ENCODE measurements around the gene RAX. TPM values are rescaled to one million over a fixed set of nuclear protein-coding genes. Genes with fewer than 3 reads are reported as not detected.

The RAX gene
- total and polyA plus RNA-seq, 2 of the 8 experiments (the other 6 are each of a cell fraction or from before 2014, with no cell fraction given): 0.12 to 0.52 TPM

- TF ChIP-seq RAD21 (IDR thresholded peaks at IDR 0.05 in 1 of 2, conservative IDR thresholded peaks at IDR 0.05 in 1 of 2; ENCODE audit: low read depth in 2 of 2, low read length in 2 of 2) (peak in 1 of 2 experiments; percentile 20; a peak in 1 of 4 replicates), CBX5 (IDR thresholded peaks at IDR 0.05; ENCODE audit: low read depth, low read length) (no peak)
- Histone ChIP-seq H3K36me3 (ENCODE audit: control insufficient read depth in 2 of 4, insufficient read depth in 4 of 4, low read length in 3 of 4) (no peaks in the 10 kb centered on the region), H3K4me3 (ENCODE audit: extremely low read depth in 1 of 4, insufficient read depth in 2 of 4, low read depth in 3 of 4, low read length in 4 of 4) (peak within 1 kb of the TSS; percentile 45 to 71 (median 56)), H3K27me3 (replicated peaks in 1 of 4; ENCODE audit: control insufficient read depth in 3 of 4, extremely low read depth in 1 of 4, insufficient read depth in 3 of 4, low read length in 3 of 4) (peaks cover 46 to 66% (median 55%) of the 10 kb centered on the region in 4 experiments), H4K20me1 (replicated peaks in 1 of 2; ENCODE audit: control insufficient read depth in 1 of 2, insufficient read depth in 2 of 2, low read length in 2 of 2) (peaks cover 0 to 2% of the 10 kb centered on the region in 2 experiments), H4K5ac (ENCODE audit: insufficient read length, low read depth, low read length) (no peak within 1 kb of the TSS), H2BK120ac (replicated peaks; ENCODE audit: low read depth, low read length) (no peak within 1 kb of the TSS), H2AK5ac (ENCODE audit: low read depth, low read length) (no peak within 1 kb of the TSS; the same call in 1 of the 2 replicates), H2AFZ (ENCODE audit: low read length) (peak within 1 kb of the TSS; percentile 36), H3K9me3 (ENCODE audit: insufficient read depth in 2 of 2, low read depth in 1 of 2, low read length in 1 of 2) (no peaks in the 10 kb centered on the region), H3K56ac (replicated peaks; ENCODE audit: insufficient read length, low read depth, low read length) (no peak within 1 kb of the TSS), H3K14ac (ENCODE audit: insufficient read length) (no peak within 1 kb of the TSS), H3K23me2 (ENCODE audit: low read depth, low read length) (peaks cover 16% of the 10 kb centered on the region), H3K79me2 (ENCODE audit: control insufficient read depth in 1 of 2, insufficient read depth in 2 of 2, low read length in 2 of 2) (no peaks in the 10 kb centered on the region), H2BK20ac (ENCODE audit: low read length) (no peak within 1 kb of the TSS), H3K18ac (ENCODE audit: extremely low read depth, low read length) (no peak within 1 kb of the TSS; the same call in 1 of the 2 replicates), H2BK15ac (ENCODE audit: low read length) (0 out of 2 replicates have a peak within 1 kb of the TSS, but pooled peaks have one; percentile 20), H4K91ac (replicated peaks; ENCODE audit: insufficient read length, low read length) (no peak within 1 kb of the TSS), H3K4ac (replicated peaks; ENCODE audit: insufficient read length, low read depth, low read length) (no peak within 1 kb of the TSS), H3K4me1 (replicated peaks in 1 of 4; ENCODE audit: control insufficient read depth in 3 of 4, insufficient read depth in 4 of 4, low read length in 3 of 4) (peaks cover 0 to 14% (median 7%) of the 10 kb centered on the region in 4 experiments; a peak in 5 of 7 replicates), H3K4me2 (ENCODE audit: insufficient read depth in 1 of 2, low read depth in 2 of 2, low read length in 2 of 2) (peak within 1 kb of the TSS; percentile 91 to 99), H2BK5ac (ENCODE audit: low read depth, low read length) (no peak within 1 kb of the TSS), H3K79me1 (ENCODE audit: low read depth, low read length) (no peaks in the 10 kb centered on the region), H3K9ac (replicated peaks in 1 of 4; ENCODE audit: extremely low read depth in 1 of 4, low read depth in 3 of 4, low read length in 3 of 4) (peak within 1 kb of the TSS in 1 of 4 experiments; percentile 20; a peak in 1 of 7 replicates), H2BK12ac (ENCODE audit: low read depth, low read length) (peak within 1 kb of the TSS; percentile 33; the same call in 1 of the 2 replicates), H3K23ac (ENCODE audit: insufficient read length) (no peak within 1 kb of the TSS), H4K8ac (ENCODE audit: extremely low read depth, insufficient read depth, low read length) (peak within 1 kb of the TSS; percentile 66; the same call in 1 of the 2 replicates), H3K27ac (ENCODE audit: low read depth, low read length) (no peak within 1 kb of the TSS)
- WGBS, 2 experiments (ENCODE audit: extremely low coverage in 1 of 2, insufficient coverage in 1 of 2, insufficient read length in 1 of 2, insufficient replicate concordance in 2 of 2, low coverage in 1 of 2, low lambda C conversion rate in 2 of 2, missing lambda C conversion rate in 1 of 2): 4% methylated on average over 27 of the region's 29 CpGs; no CpG with 5 or more reads in 1 of the 2 experiments
- no peak for FAIRE-seq
- CTCF ChIA-PET (ENCODE audit: partially characterized antibody): interaction anchor here (0.6 to 9.2 kb wide), 13 partner anchors 9 to 1026 kb away, joined by 3 to 72 read pairs (median 5); partner anchors contain the start of gene RAX
- POLR2A ChIA-PET (ENCODE audit: partially characterized antibody): interaction anchor here (1.0 to 1.5 kb wide), 4 partner anchors 9 to 79 kb away, joined by 3 to 5 read pairs (median 4); partner anchors contain the start of gene SEC11C
- peak in 1 of 2 experiments; percentile 57 for DNase-seq (ENCODE audit: low read depth in 1 of 2, low spot score in 2 of 2)
These were observed 53.5 kb downstream of the RAX start, which contains the start of gene GRP for GRCh38 chr18:59219672-59220163. Gene GRP (plus strand): TSS chr18:59220158. CDS start chr18:59220266, 108 bp downstream.
